ENCODE measurements around the gene TMCC1.

GRCh38 chr3:129917423-129918007 lies 24.0 kb upstream of the TMCC1 start:
- no peak for TF ChIP-seq CTCF (IDR thresholded peaks at IDR 0.05)
- no peak for TF ChIP-seq POLR2A (IDR thresholded peaks at IDR 0.05)
